H1 (cell line): ENCODE results near the gene ALDH1A2. TPM values are rescaled to one million over a fixed set of nuclear protein-coding genes. Genes with fewer than 3 reads are reported as not detected.

Experiments used
- CTCF ChIA-PET: fragments of 300-600 bp; sonication (Branson Sonifier 250); formaldehyde crosslinking; loops from one replicate; lab custom pipeline; 2021; ENCODE audit not compliant: partially characterized antibody; lab: Charles Lee
- POLR2A ChIA-PET: fragments of 300-600 bp; sonication (Branson Sonifier 250); formaldehyde crosslinking; loops from one replicate; lab custom pipeline; 2021; ENCODE audit warnings: inconsistent platforms; ENCODE audit not compliant: partially characterized antibody; lab: Charles Lee
- DNase-seq, 2 experiments: peaks; one replicate each; pipeline versions ENCODE4 v3.0.0 to v3.0.0-alpha.2; 2010 to 2022; ENCODE audit warnings: low spot score in 2 of 2, low read depth in 1 of 2, mixed read lengths in 1 of 2
- FAIRE-seq: peaks from 2 replicates; lab custom pipeline; 2011; peaks lifted over from hg19 to GRCh38; lab: Jason Lieb, UNC
- H2AFZ ChIP-seq: 2 replicates; pipeline ENCODE4 v1.8.1; 2012; ENCODE audit warnings: low read length, inconsistent platforms
- H2AK5ac ChIP-seq: 2 replicates; pipeline ENCODE4 v1.6.1; 2013; ENCODE audit warnings: low read depth, low read length
- H2BK120ac ChIP-seq: replicated peaks from 2 replicates; pipeline ENCODE3; 2013; ENCODE audit warnings: low read depth, low read length, inconsistent platforms
- H2BK12ac ChIP-seq: 2 replicates; pipeline ENCODE4 v1.6.1; 2013; ENCODE audit warnings: low read depth, low read length
- H2BK15ac ChIP-seq: 2 replicates; pipeline ENCODE4 v1.6.1; 2013; ENCODE audit warnings: low read length
- H2BK20ac ChIP-seq: 2 replicates; pipeline ENCODE4 v1.6.1; 2013; ENCODE audit warnings: low read length
- H2BK5ac ChIP-seq: 2 replicates; pipeline ENCODE4 v1.6.1; 2013; ENCODE audit warnings: low read depth, low read length
- H3K14ac ChIP-seq: 2 replicates; pipeline ENCODE4 v1.6.1; 2013; ENCODE audit warnings: inconsistent platforms; ENCODE audit not compliant: insufficient read length
- H3K18ac ChIP-seq: 2 replicates; pipeline ENCODE4 v1.6.1; 2013; ENCODE audit warnings: low read length; ENCODE audit errors: extremely low read depth
- H3K23ac ChIP-seq: 2 replicates; pipeline ENCODE4 v1.6.1; 2013; ENCODE audit warnings: inconsistent platforms; ENCODE audit not compliant: insufficient read length
- H3K23me2 ChIP-seq: 2 replicates; pipeline ENCODE4 v1.6.1; 2013; ENCODE audit warnings: low read depth, low read length
- H3K27ac ChIP-seq: 2 replicates; pipeline ENCODE4 v1.6.1; 2011; ENCODE audit warnings: low read depth, low read length, inconsistent platforms
- H3K27me3 ChIP-seq, 4 experiments: replicated peaks in 1 of 4; 1 replicate in 1 of 4; 2 replicates in 3 of 4; pipeline versions ENCODE4 v1.6.1 to v1.8.1; 2011 to 2013; ENCODE audit warnings: low read length in 3 of 4, mild to moderate bottlenecking in 3 of 4, inconsistent platforms in 2 of 4, mixed read lengths in 2 of 4, moderate library complexity in 1 of 4; ENCODE audit not compliant: control insufficient read depth in 3 of 4, insufficient read depth in 3 of 4; ENCODE audit errors: extremely low read depth in 1 of 4
- H3K36me3 ChIP-seq, 4 experiments: 2 replicates each; pipeline versions ENCODE4 v1.6.1 to v1.8.1; 2011 to 2013; ENCODE audit warnings: mild to moderate bottlenecking in 4 of 4, low read length in 3 of 4, moderate library complexity in 2 of 4, control low read depth in 1 of 4, inconsistent platforms in 1 of 4; ENCODE audit not compliant: insufficient read depth in 4 of 4, control insufficient read depth in 2 of 4
- H3K4ac ChIP-seq: replicated peaks from 2 replicates; pipeline ENCODE3; 2013; ENCODE audit warnings: low read length, low read depth, mixed read lengths, inconsistent platforms; ENCODE audit not compliant: insufficient read length
- H3K4me1 ChIP-seq, 4 experiments: replicated peaks in 1 of 4; 1 replicate in 1 of 4; 2 replicates in 3 of 4; pipeline versions ENCODE4 v1.6.1 to v1.8.1; 2011 to 2013; ENCODE audit warnings: low read length in 3 of 4, inconsistent platforms in 2 of 4, mixed read lengths in 1 of 4; ENCODE audit not compliant: insufficient read depth in 4 of 4, control insufficient read depth in 3 of 4
- H3K4me2 ChIP-seq, 2 experiments: 2 replicates each; pipeline versions ENCODE4 v1.6.1 to v1.8.1; 2011 to 2013; ENCODE audit warnings: low read depth in 2 of 2, low read length in 2 of 2, control low read depth in 1 of 2, inconsistent platforms in 1 of 2, mild to moderate bottlenecking in 1 of 2; ENCODE audit not compliant: insufficient read depth in 1 of 2
- H3K4me3 ChIP-seq, 4 experiments: fragments of 200-600, 300-600 bp in 1 of 4; sonication (generic), shearing (Covaris generic), sonication (Bioruptor Twin) in 1 of 4; 2 replicates each; pipeline versions ENCODE4 v1.5.1 to v1.8.1; 2011 to 2016; ENCODE audit warnings: low read length in 4 of 4, low read depth in 3 of 4, control low read depth in 2 of 4, inconsistent platforms in 2 of 4, mild to moderate bottlenecking in 2 of 4, mixed read lengths in 1 of 4, moderate library complexity in 1 of 4; ENCODE audit not compliant: insufficient read depth in 2 of 4; ENCODE audit errors: extremely low read depth in 1 of 4
- H3K56ac ChIP-seq: replicated peaks from 2 replicates; pipeline ENCODE3; 2013; ENCODE audit warnings: low read depth, mild to moderate bottlenecking, mixed read lengths, low read length, inconsistent platforms; ENCODE audit not compliant: insufficient read length
- H3K79me1 ChIP-seq: 2 replicates; pipeline ENCODE4 v1.6.1; 2013; ENCODE audit warnings: low read depth, low read length, control low read depth
- H3K79me2 ChIP-seq, 2 experiments: 2 replicates each; pipeline versions ENCODE4 v1.6.1 to v1.8.1; 2012 to 2013; ENCODE audit warnings: low read length in 2 of 2, mild to moderate bottlenecking in 2 of 2, inconsistent platforms in 1 of 2; ENCODE audit not compliant: insufficient read depth in 2 of 2, control insufficient read depth in 1 of 2
- H3K9ac ChIP-seq, 4 experiments: replicated peaks in 1 of 4; 1 replicate in 1 of 4; 2 replicates in 3 of 4; pipeline versions ENCODE4 v1.6.1 to v1.8.1; 2011 to 2013; ENCODE audit warnings: low read depth in 3 of 4, low read length in 3 of 4, control low read depth in 2 of 4, mild to moderate bottlenecking in 2 of 4, moderate library complexity in 2 of 4, inconsistent platforms in 1 of 4; ENCODE audit errors: extremely low read depth in 1 of 4
- H3K9me3 ChIP-seq, 2 experiments: 2 replicates each; pipeline versions ENCODE4 v1.6.1 to v1.8.1; 2012 to 2013; ENCODE audit warnings: mild to moderate bottlenecking in 2 of 2, moderate library complexity in 2 of 2, control low read depth in 1 of 2, inconsistent platforms in 1 of 2, low read depth in 1 of 2, low read length in 1 of 2, mixed read lengths in 1 of 2; ENCODE audit not compliant: insufficient read depth in 2 of 2
- H4K20me1 ChIP-seq, 2 experiments: replicated peaks in 1 of 2; 2 replicates each; pipeline versions ENCODE3 to v1.8.1; 2011 to 2013; ENCODE audit warnings: inconsistent platforms in 2 of 2, low read length in 2 of 2, mild to moderate bottlenecking in 1 of 2; ENCODE audit not compliant: insufficient read depth in 2 of 2, control insufficient read depth in 1 of 2
- H4K5ac ChIP-seq: 2 replicates; pipeline ENCODE4 v1.6.1; 2013; ENCODE audit warnings: low read length, low read depth, mixed read lengths, inconsistent platforms; ENCODE audit not compliant: insufficient read length
- H4K8ac ChIP-seq: 2 replicates; pipeline ENCODE4 v1.8.0; 2013; ENCODE audit warnings: mild to moderate bottlenecking, moderate library complexity, low read length, inconsistent platforms; ENCODE audit not compliant: insufficient read depth; ENCODE audit errors: extremely low read depth
- H4K91ac ChIP-seq: replicated peaks from 2 replicates; pipeline ENCODE3; 2013; ENCODE audit warnings: low read length, mixed read lengths, inconsistent platforms; ENCODE audit not compliant: insufficient read length
- CHD1 ChIP-seq: IDR thresholded peaks from 2 replicates; pipeline ENCODE4 v1.6.1; 2012; ENCODE audit warnings: low read depth, low read length, improper control_type of control experiment
- CTCF ChIP-seq, 3 experiments: IDR thresholded peaks; 1 replicate in 2 of 3; 2 replicates in 1 of 3; pipeline versions ENCODE4 v1.5.1 to v1.6.1; 2011; ENCODE audit warnings: low read length in 3 of 3, mild to moderate bottlenecking in 3 of 3, inconsistent platforms in 2 of 3, low read depth in 1 of 3, moderate library complexity in 1 of 3; ENCODE audit not compliant: insufficient read depth in 1 of 3; ENCODE audit errors: control extremely low read depth in 1 of 3
- EZH2 ChIP-seq: fragments of 200-600 bp; sonication (generic); IDR thresholded peaks from 2 replicates; pipeline ENCODE4 v1.7.1; 2012; ENCODE audit warnings: low read depth, mild to moderate bottlenecking, moderate library complexity, low read length, inconsistent platforms; ENCODE audit not compliant: severe bottlenecking
- NRF1 ChIP-seq: IDR thresholded peaks from 2 replicates; pipeline ENCODE4 v1.6.1; 2011; ENCODE audit warnings: mild to moderate bottlenecking, low read depth, low read length, improper control_type of control experiment
- PHF8 ChIP-seq: fragments of 200-600 bp; sonication (generic); conservative IDR thresholded peaks from 2 replicates; pipeline ENCODE4 v1.7.1; 2012; ENCODE audit warnings: low read depth, mild to moderate bottlenecking, inconsistent platforms, low read length, moderate library complexity
- SAP30 ChIP-seq: fragments of 300-600 bp; sonication (generic); IDR thresholded peaks from 2 replicates; pipeline ENCODE4 v1.7.1; 2012; ENCODE audit warnings: low read length, moderate library complexity, mild to moderate bottlenecking, inconsistent platforms; ENCODE audit not compliant: insufficient read depth, insufficient replicate concordance
- SP1 ChIP-seq: IDR thresholded peaks from 2 replicates; pipeline ENCODE4 v1.6.1; 2011; ENCODE audit warnings: low read depth, low read length
- TEAD4 ChIP-seq: IDR thresholded peaks from 2 replicates; pipeline ENCODE4 v1.6.1; 2012; ENCODE audit warnings: low read depth, low read length, inconsistent platforms, mixed read lengths
- YY1 ChIP-seq: IDR thresholded peaks from 2 replicates; pipeline ENCODE4 v1.6.1; 2011; ENCODE audit warnings: low read depth, mild to moderate bottlenecking, low read length
- WGBS, 2 experiments: shearing (Covaris generic) in 1 of 2; methylation state at CpG; one replicate each; pipeline versions ENCODE4 v1.1.6 to v1.1.7; 2013 to 2015; ENCODE audit warnings: low lambda C conversion rate in 2 of 2, mixed read lengths in 2 of 2, inconsistent platforms in 1 of 2, low coverage in 1 of 2, missing lambda C conversion rate in 1 of 2; ENCODE audit not compliant: insufficient replicate concordance in 2 of 2, insufficient coverage in 1 of 2, insufficient read length in 1 of 2; ENCODE audit errors: extremely low coverage in 1 of 2, missing lambda C conversion rate in 1 of 2; 5-methylcytosine and 5-hydroxymethylcytosine counted together
- polyA plus RNA-seq, 7 experiments: library from polyadenylated mRNA; depleted of rRNA in 3 of 7; stranded (reverse) in 5 of 7; unstranded in 2 of 7; fragments of >200 nt in 5 of 7; fragments of 200-250 nt in 2 of 7; gene quantifications; 1 replicate in 5 of 7; 2 replicates in 1 of 7; 4 replicates in 1 of 7; pipeline versions ENCODE4 v1.2.1 to v1.2.3, GENCODE V29; 2011 to 2013; ENCODE audit warnings: missing spikeins in 2 of 7, mixed read lengths in 2 of 7
- total RNA-seq: library from RNA; stranded (reverse); fragmentation: NEBNext Ultra II Directional; extraction: Animal tissue kit (Norgen Biotek cat#: 25700); gene quantifications from 2 replicates; pipeline ENCODE4 v1.2.1, GENCODE V29; 2021

The ALDH1A2 gene
- total and polyA plus RNA-seq, 2 of the 8 experiments (the other 6 are each of a cell fraction or from before 2014, with no cell fraction given), result 0.06 to 0.24 TPM

- H4K5ac ChIP-seq, result no peak overlapping the region
Measured at GRCh38 chr15:58060575-58060974, 4.9 kb downstream of the ALDH1A2 start.

More at GRCh38 chr15:58060575-58060974, 4.9 kb downstream of the ALDH1A2 start:
- Histone ChIP-seq H3K18ac (no peak overlapping the region), H3K56ac (no peak overlapping the region), H2BK20ac (no peak overlapping the region), H3K4me1 (peaks cover 0 to 3% (median under 1%) of the 10 kb centered on the region in 4 experiments; a peak in 3 of 7 replicates), H3K4me2 (no peak overlapping the region), H3K9ac (no peak overlapping the region), H2AFZ (no peak overlapping the region), H4K20me1 (peaks cover 0 to 1% of the 10 kb centered on the region in 2 experiments), H3K79me1 (no peaks in the 10 kb centered on the region), H3K23ac (no peak overlapping the region), H3K79me2 (no peaks in the 10 kb centered on the region), H2BK120ac (no peak overlapping the region), H3K23me2 (peaks cover 6% of the 10 kb centered on the region; the same call in 1 of the 2 replicates), H3K4me3 (no peak overlapping the region), H3K4ac (no peak overlapping the region), H3K27me3 (peaks cover 30 to 49% (median 39%) of the 10 kb centered on the region in 4 experiments), H2BK5ac (no peak overlapping the region), H3K14ac (no peak overlapping the region), H3K27ac (no peak overlapping the region), H2AK5ac (no peak overlapping the region), H2BK12ac (no peak overlapping the region), H4K91ac (no peak overlapping the region), H3K9me3 (no peaks in the 10 kb centered on the region), H4K8ac (no peak overlapping the region), H3K36me3 (no peaks in the 10 kb centered on the region), H2BK15ac (no peak overlapping the region)
- ChIA-PET POLR2A (no interaction called here), CTCF (interaction anchor here (1.1 kb wide), 1 partner anchor 10 kb away, joined by 3 read pairs; no protein-coding TSS in a partner anchor)
- FAIRE-seq (no peak), DNase-seq (no peak)
- TF ChIP-seq SAP30 (no peak), YY1 (no peak), SP1 (no peak), TEAD4 (no peak), PHF8 (no peak), CTCF (IDR thresholded peaks at IDR 0.05; ENCODE audit: control extremely low read depth in 1 of 3, insufficient read depth in 1 of 3, low read depth in 1 of 3, low read length in 3 of 3) (no peak), NRF1 (no peak), CHD1 (no peak), EZH2 (no peak)
- 81% methylated on average over 1 of the region's 1 CpG; no CpG with 5 or more reads in 1 of the 2 experiments for WGBS, 2 experiments
